Mucosa of descending colon (tissue), 3 donors: ENCODE data around the gene RAB30. TPM values are rescaled to one million over a fixed set of nuclear protein-coding genes. Genes with fewer than 3 reads are reported as not detected.

Experiments used
- ATAC-seq: fragments of 200-7000 bp; cut with Tn5 transposase; one replicate; pipeline ENCODE4 v1.9.1; 2020; ENCODE audit warnings: mild to moderate bottlenecking, moderate library complexity
- DNase-seq, 3 donors: peaks; one replicate each; pipeline ENCODE4 v3.0.0-alpha.2; 2020
- H3K36me3 ChIP-seq: fragments of 200-600 bp; one replicate; pipeline ENCODE4 v1.8.0; 2021; ENCODE audit warnings: low read depth, mild to moderate bottlenecking
- H3K4me1 ChIP-seq: fragments of 200-600 bp; one replicate; pipeline ENCODE4 v1.8.0; 2021; ENCODE audit warnings: low read depth, mild to moderate bottlenecking
- H3K4me3 ChIP-seq: fragments of 200-600 bp; one replicate; pipeline ENCODE4 v1.8.0; 2021; ENCODE audit warnings: mild to moderate bottlenecking
- H3K9me3 ChIP-seq: fragments of 200-600 bp; one replicate; pipeline ENCODE4 v1.8.0; 2021; ENCODE audit warnings: mild to moderate bottlenecking
- intact Hi-C, 2 donors: fragments of 100-400 bp; cut with DNase I in 1 of 2; cut with micrococcal nuclease in 1 of 2; formaldehyde crosslinking; loops; one replicate each; pipeline versions ENCODE4 v1.11.0 to v1.11.1; 2022; cut with DNase I, micrococcal nuclease
- total RNA-seq, 3 donors: library from RNA; stranded (reverse); fragmentation: NEBNext Ultra II Directional in 2 of 3; extraction: Animal tissue kit (Norgen Biotek cat#: 25700) in 2 of 3; gene quantifications; one replicate each; pipeline versions ENCODE4 v1.2.1 to v1.2.4, GENCODE V29; 2021 to 2023
- TF ChIP-seq, protein P1 (sequence below): fragments of 200-600 bp; IDR thresholded peaks from one replicate; pipeline ENCODE4 v1.8.0; 2022; ENCODE audit warnings: antibody characterized with exemption, mild to moderate bottlenecking
- donor health status: DM: no; HTN: no; CAD: no; lungs with moderate emphysema.
- donor health status: DM: no; HTN: no; CAD: no.
- donor health status: DM: no; HTN: yes; CAD: no.

RAB30 gene
- total RNA-seq, 3 donors from 2014 or later, result 16.2 to 30.7 (median 19.1) TPM

DNA sequence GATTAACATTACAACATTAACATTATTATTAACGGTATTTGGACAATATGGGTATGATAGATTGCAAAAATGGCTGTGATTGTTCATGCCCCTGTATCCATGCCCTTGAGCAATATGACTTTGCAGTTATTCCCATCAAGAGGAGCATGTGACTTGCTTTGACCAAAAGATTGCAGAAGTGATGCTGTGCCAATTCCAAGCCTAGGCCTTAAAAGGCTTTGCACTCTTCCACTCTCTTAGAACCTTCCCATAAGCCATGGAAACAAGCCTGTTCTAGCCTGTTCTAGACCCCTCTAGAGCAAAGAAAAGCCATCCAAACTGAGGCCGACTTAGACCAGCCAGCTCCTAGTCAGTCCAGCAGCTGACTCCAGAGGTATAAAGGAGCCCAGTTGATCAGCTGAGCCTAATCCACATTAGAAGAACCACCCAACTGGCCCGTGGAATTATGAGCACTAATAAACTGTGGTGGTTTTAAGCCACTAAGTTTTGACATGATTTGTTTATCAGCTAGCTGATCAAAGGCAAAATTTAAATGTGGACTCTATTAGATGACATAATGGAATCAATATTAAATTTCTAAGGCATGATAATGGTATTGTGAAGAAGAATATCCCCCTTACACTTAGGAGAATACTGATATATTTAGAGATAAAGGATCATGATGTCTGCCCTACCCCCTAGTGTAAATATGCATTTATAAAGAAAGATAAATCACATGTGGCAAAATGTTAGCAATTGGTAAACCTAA, 28.6 kb downstream of the RAB30 start:
- ATAC-seq, result no peak
- intact Hi-C loops, result no loop called here
- Histone ChIP-seq H3K9me3 (no peaks in the 10 kb centered on the region), H3K4me1 (peaks cover 8% of the 10 kb centered on the region), H3K36me3 (no peaks in the 10 kb centered on the region), H3K4me3 (no peak overlapping the region)
- DNase-seq, result no peak
- TF ChIP-seq, protein P1, sequence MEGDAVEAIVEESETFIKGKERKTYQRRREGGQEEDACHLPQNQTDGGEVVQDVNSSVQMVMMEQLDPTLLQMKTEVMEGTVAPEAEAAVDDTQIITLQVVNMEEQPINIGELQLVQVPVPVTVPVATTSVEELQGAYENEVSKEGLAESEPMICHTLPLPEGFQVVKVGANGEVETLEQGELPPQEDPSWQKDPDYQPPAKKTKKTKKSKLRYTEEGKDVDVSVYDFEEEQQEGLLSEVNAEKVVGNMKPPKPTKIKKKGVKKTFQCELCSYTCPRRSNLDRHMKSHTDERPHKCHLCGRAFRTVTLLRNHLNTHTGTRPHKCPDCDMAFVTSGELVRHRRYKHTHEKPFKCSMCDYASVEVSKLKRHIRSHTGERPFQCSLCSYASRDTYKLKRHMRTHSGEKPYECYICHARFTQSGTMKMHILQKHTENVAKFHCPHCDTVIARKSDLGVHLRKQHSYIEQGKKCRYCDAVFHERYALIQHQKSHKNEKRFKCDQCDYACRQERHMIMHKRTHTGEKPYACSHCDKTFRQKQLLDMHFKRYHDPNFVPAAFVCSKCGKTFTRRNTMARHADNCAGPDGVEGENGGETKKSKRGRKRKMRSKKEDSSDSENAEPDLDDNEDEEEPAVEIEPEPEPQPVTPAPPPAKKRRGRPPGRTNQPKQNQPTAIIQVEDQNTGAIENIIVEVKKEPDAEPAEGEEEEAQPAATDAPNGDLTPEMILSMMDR, result no peak

DNA sequence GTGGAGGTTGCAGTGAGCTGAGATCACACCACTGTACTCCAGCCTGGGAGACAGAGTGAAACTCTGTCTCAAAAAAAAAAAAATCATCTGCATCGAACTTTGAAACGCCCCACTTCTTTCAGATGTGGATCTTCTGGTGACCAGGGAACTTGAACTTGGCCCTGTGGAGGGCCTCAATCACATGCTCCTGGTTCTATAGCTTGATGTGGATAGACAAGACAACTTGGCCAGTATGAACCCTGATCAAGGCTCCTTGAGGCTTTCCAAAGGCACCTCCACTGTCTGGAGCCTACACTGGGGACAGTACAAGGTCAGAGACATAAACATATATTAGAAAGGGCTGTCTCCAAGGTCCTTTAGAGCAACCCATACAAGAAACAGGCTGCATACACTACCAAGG, 30.6 kb downstream of the RAB30 start:
- H3K4me1 ChIP-seq, result peaks cover 8% of the 10 kb centered on the region
- intact Hi-C loops, result no loop called here
- TF ChIP-seq, protein P1, result no peak
- no peak overlapping the region for H3K4me3 ChIP-seq
- H3K36me3 ChIP-seq, result no peaks in the 10 kb centered on the region
- ATAC-seq (no peak), DNase-seq (no peak)
- no peaks in the 10 kb centered on the region for H3K9me3 ChIP-seq

DNA sequence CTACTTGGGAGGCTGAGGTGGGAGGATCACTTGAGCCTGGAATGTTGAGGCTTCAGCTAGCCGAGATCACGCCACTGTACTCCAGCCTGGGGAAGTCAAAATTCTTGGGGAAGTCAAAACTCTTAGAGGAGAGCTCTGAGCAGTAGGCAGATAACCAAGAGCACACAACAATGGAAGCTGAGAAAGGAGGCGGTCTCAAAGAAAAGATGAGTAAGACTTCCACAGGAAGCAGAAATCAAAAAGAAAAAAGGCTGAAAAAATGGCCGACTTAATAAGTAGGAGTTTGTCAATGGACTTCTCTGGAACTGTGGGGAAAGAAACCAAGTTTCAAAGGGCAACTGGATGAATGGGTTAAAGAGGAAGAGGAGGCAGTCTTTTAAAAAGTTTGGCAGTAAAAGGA, 32.1 kb downstream of the RAB30 start:
- TF ChIP-seq, protein P1, result no peak
- DNase-seq, result no peak
- Histone ChIP-seq H3K36me3 (no peaks in the 10 kb centered on the region), H3K4me3 (no peak overlapping the region), H3K4me1 (peaks cover 2% of the 10 kb centered on the region), H3K9me3 (no peaks in the 10 kb centered on the region)
- no peak for ATAC-seq
- intact Hi-C loops, result no loop called here

DNA sequence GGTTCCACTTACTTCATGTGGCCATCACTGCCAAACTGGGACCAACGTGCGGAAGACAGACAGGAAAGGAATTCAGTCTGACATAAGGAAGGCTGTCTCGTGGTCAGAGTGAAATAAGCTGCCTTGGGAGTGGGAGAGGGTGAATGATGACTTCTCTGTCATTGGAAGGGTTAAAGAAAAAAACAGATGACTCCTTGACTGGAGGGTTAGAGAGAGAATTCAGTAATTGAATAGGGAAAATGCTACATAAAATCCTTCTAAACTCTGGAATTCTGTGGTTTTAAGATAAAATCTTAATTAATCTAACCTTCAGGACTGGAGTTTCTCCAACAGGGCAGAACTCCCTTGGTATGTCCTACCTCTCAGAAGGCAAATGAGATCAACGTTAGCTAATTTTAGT, 33.8 kb downstream of the RAB30 start:
- Histone ChIP-seq H3K4me1 (peaks cover 13% of the 10 kb centered on the region), H3K9me3 (no peaks in the 10 kb centered on the region), H3K4me3 (no peak overlapping the region), H3K36me3 (no peaks in the 10 kb centered on the region)
- intact Hi-C loops, result no loop called here
- no peak for ATAC-seq
- no peak for DNase-seq
- TF ChIP-seq, protein P1, result no peak

GRCh38 chr11:83036701-83037100, 35.0 kb downstream of the RAB30 start:
- ATAC-seq (no peak), DNase-seq (no peak)
- Histone ChIP-seq H3K4me1 (peaks cover 13% of the 10 kb centered on the region), H3K4me3 (no peak overlapping the region), H3K9me3 (no peaks in the 10 kb centered on the region), H3K36me3 (no peaks in the 10 kb centered on the region)
- intact Hi-C loops, result no loop called here
- TF ChIP-seq, protein P1, result no peak
